GM21390 (cell line): ENCODE measurements around the gene HDAC7.

ENCODE experiments used
- ATAC-seq: cut with Tn5 transposase; IDR thresholded peaks from one replicate; pipeline ENCODE4 v1.9.1; 2021; ENCODE audit not compliant: unreplicated experiment

HDAC7 gene

DNA sequence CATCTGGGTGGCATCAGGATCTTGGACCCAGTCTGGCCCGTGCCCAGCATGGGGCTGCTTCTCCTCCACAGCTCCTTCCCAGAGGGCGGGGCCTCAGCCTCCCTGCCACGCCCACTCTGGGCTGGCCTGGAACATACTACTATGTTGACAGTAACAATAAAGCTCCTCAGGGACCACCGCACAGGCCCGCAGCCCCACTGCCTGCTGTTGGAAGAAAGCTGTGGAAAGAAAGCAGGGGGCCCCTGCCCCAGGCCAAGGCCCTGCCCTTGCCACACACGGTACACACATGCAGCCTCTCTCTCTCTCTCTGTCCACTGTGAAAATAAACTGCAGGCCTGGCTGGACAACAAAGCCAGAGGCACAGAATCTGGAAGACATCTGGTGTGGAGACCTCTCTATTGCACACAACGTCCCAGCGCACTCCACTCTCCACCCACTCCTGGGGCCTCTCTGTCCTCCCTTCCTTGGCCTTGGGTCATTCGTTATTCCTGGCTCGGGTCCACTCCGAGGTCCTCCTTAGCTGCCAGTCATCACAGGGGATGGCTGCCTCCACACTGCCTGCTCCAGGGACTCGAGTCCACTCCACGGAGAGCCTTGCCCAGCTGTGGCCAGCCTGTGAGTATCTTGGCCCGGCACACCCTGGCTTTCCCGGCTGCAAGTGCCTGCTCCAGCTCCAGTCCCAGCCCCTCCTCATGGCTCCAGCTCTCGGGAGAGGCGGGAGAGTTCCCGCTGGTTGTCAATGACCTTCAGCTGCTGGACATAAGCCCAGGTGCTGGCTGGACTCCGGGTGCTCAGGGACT, 82.6 kb downstream of the HDAC7 start:
- ATAC-seq = no peak

DNA sequence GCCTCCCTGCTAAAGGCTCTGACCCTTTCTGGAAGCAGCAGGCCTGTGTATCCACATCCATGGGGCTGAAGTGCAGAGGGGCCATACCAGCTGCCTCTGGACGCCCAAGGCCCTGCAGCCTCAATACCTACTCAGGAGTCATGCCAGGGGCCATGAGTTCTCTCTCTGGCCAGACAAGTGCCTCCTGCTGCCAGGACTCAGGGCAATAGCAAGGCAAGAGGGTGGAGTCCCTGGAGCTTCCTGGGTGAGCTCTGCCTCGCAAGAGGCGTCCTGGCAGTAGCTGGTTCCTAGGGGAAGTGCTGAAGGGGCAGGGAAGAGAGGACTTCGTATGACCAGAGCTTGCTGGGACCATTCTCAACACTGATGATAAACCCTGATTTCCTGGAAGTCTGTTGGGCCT, 83.5 kb downstream of the HDAC7 start:
- ATAC-seq = no peak

DNA sequence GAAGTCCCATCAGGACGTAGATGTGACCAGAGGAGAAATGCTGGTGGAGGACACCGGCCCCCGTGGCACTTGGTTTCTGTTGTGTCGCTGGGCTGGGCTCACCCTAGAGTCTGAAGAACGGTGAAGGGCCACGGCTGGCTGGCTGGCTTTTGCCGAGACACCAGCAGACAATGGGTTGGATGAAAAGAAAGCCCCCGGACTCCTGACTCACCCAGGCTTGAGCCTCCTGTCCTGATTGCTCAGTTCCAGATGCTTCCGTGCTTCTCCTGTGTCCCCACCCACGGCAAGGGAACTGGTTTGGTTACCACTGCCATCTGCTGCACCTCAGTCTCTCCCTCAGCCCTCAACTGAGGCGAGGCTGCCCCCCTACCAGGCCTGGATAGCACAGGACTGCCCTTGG, 84.1 kb downstream of the HDAC7 start:
- no peak for ATAC-seq

DNA sequence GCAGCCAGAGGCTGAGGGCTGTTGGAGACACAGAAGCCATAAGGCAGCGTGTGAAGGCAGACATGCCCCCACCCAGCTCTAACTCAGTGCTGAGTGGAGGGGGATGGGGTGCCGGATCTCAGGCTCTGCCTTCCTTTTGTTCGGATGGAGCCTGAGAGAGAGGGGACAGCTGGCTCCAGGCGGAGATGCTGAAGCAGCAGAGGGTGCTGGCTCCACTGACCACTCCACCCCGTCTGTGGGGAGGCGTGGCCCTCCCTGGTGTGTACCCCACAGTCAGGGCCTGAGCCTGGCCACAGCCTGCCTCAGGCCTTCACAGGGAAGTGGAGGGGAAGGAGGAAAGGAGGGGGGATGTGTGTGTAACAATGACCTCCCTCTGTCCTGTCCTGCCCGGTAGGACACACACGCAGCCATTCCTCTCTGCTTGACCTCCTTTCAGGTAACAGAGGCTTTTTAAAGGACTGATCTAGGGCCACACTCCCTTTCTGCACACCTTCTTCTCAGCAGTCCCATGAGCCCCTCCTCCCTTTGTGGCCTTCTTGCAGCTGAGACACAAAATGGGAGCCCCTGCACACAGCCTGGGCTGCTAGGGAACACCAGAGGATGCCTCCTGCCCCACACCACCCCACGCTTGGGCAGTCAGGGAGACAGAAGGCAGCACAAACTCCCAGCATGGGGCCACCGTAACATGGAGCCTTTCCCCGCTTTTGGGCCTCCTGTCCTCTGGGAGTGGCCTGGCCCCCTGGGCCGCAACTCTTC, 84.8 kb downstream of the HDAC7 start:
- ATAC-seq = no peak

DNA sequence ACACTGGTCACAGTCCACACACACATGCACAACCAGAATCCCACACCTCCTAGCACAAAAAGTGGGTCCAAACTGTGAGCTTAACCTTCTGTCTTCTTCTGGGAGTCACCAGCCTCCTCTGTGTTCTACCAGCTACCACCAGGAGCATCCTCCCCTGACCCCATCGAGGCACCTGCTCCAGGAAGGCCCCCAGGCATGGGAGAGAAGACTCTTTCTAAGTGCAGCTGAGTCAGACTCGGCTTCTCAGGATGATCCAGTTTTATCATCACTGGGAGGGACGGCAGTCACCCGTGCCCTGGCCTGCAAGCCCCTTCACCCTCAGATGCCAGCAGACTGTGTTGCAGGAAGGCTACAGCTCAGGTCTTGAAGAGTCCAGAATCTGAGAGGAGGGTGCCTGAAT, 86.6 kb downstream of the HDAC7 start:
- ATAC-seq = no peak
